GM12801 (cell line): ENCODE results near the gene CCDC81.

Experiments used
- CTCF ChIP-seq: IDR thresholded peaks from one replicate; pipeline ENCODE4 v1.5.1; 2011; ENCODE audit warnings: control low read depth; ENCODE audit not compliant: insufficient read length; ENCODE audit errors: extremely low read depth

Gene CCDC81

GRCh38 chr11:86456075-86456939 lies 81.6 kb downstream of the CCDC81 start:
- peak; percentile 79 for TF ChIP-seq CTCF

GRCh38 chr11:86458294-86459001 lies 83.8 kb downstream of the CCDC81 start:
- TF ChIP-seq CTCF: no peak

- no peak for TF ChIP-seq CTCF
Measured at GRCh38 chr11:86459002-86459385, 84.3 kb downstream of the CCDC81 start.

- TF ChIP-seq CTCF: no peak
Measured at GRCh38 chr11:86459682-86460460, 85.2 kb downstream of the CCDC81 start.

- no peak for TF ChIP-seq CTCF
Measured at GRCh38 chr11:86460461-86461385, 86.0 kb downstream of the CCDC81 start.

- no peak for TF ChIP-seq CTCF
Measured at GRCh38 chr11:86461892-86462291, 87.2 kb downstream of the CCDC81 start.
